Gastrocnemius medialis (tissue), 4 donors: ENCODE data around the gene ZDHHC18.

Experiments used
- CTCF ChIP-seq, 5 experiments: fragments of 450-650 bp in 3 of 5; fragments of 200-600 bp in 2 of 5; sonication (generic) in 2 of 5; IDR thresholded peaks in 4 of 5; conservative IDR thresholded peaks in 1 of 5; 1 replicate in 4 of 5; 2 replicates in 1 of 5; pipeline ENCODE4 v1.5.1; 2016 to 2019; ENCODE audit warnings: antibody characterized with exemption in 5 of 5, mild to moderate bottlenecking in 3 of 5, moderate library complexity in 3 of 5
- POLR2A ChIP-seq, 2 donors: fragments of 450-650 bp; IDR thresholded peaks; one replicate each; pipeline ENCODE4 v1.6.1; 2017; ENCODE audit warnings: antibody characterized with exemption in 2 of 2, mild to moderate bottlenecking in 2 of 2, moderate library complexity in 2 of 2

GRCh38 chr1:26851106-26851684 is 24.7 kb downstream of the ZDHHC18 start:
- TF ChIP-seq CTCF (IDR thresholded peaks at IDR 0.05 in 4 of 5, conservative IDR thresholded peaks at IDR 0.05 in 1 of 5) (no peak), POLR2A (IDR thresholded peaks at IDR 0.05) (no peak)
